Measurements from ENCODE around the gene AFDN. TPM values are rescaled to one million over a fixed set of nuclear protein-coding genes. Genes with fewer than 3 reads are reported as not detected.

AFDN gene
- total RNA-seq, 1 experiment from 2014 or later, result 226 TPM

DNA sequence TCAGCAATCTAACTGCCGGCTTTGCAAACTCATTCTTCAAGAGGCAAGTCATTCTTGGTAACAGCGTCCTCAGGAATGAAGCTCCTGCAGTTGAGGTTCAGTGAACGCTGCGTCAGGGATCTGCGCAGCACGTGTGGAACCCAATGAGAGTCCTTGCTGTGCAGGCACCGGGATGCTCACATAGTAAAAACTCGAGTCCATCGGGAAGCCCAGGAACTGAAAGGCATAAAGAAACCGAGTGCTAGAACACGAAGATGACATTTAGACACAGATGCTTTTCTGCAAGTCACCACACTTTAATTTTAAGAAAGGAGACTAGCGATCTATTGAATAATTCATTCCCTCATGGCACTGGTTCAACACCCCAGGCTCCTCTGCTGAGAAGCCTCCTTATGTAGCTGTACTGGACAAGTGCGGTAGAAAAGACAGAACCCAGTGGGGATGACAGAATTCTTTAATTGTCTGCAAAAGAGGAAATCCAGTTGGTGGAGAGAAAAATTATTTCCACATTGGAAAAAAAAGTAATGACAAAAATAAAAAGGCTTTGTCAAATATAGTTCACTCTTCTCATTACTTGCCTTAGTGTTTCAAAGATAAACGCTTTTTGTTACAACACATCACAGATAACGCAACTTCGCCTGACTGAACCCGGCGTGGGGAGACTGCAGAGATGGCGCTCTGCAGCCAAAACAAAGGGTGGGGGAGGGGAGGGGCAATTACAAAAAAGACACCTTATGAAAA lies 1.9 kb upstream of the AFDN start:
- Mint-ChIP-seq H3K4me1 (ENCODE audit: low read depth, unreplicated experiment) (peaks cover 2% of the 10 kb centered on the region), H3K4me3 (ENCODE audit: low read depth, unreplicated experiment) (no peak overlapping the region), H3K9me3 (ENCODE audit: low read depth, unreplicated experiment) (no peaks in the 10 kb centered on the region), H3K36me3 (ENCODE audit: insufficient read depth, unreplicated experiment) (peaks cover 32% of the 10 kb centered on the region), H3K27ac (ENCODE audit: unreplicated experiment) (no peak overlapping the region), H3K27me3 (ENCODE audit: unreplicated experiment) (no peaks in the 10 kb centered on the region)
- CTCF ChIA-PET, result no interaction called here
- no peak for TF ChIP-seq CTCF (IDR thresholded peaks at IDR 0.05; ENCODE audit: unreplicated experiment)
- BruUV-seq (replicated peaks), result no TSS peak
- no peak for DNase-seq
- intact Hi-C loops (cut with micrococcal nuclease; ENCODE audit: unreplicated experiment), result no loop called here

GRCh38 chr6:167825332-167826229 lies 1.1 kb upstream of the AFDN start:
- CTCF ChIA-PET, result no interaction called here
- no peak for TF ChIP-seq CTCF (IDR thresholded peaks at IDR 0.05; ENCODE audit: unreplicated experiment)
- no TSS peak for BruUV-seq (replicated peaks)
- intact Hi-C loops (cut with micrococcal nuclease; ENCODE audit: unreplicated experiment), result no loop called here
- peak overlapping the region; percentile 97 for H3K4me3 Mint-ChIP-seq (ENCODE audit: low read depth, unreplicated experiment)
- H3K9me3 Mint-ChIP-seq (ENCODE audit: low read depth, unreplicated experiment), result no peaks in the 10 kb centered on the region
- peak overlapping the region; percentile 93 for H3K27ac Mint-ChIP-seq (ENCODE audit: unreplicated experiment)
- H3K36me3 Mint-ChIP-seq (ENCODE audit: insufficient read depth, unreplicated experiment), result peaks cover 32% of the 10 kb centered on the region
- DNase-seq, result peak; percentile 68
- H3K27me3 Mint-ChIP-seq (ENCODE audit: unreplicated experiment), result no peaks in the 10 kb centered on the region
- H3K4me1 Mint-ChIP-seq (ENCODE audit: low read depth, unreplicated experiment), result peaks cover 10% of the 10 kb centered on the region

GRCh38 chr6:167826230-167826895 lies 348 bp upstream of the AFDN start:
- BruUV-seq (replicated peaks), result no TSS peak
- no peaks in the 10 kb centered on the region for H3K27me3 Mint-ChIP-seq (ENCODE audit: unreplicated experiment)
- peaks cover 17% of the 10 kb centered on the region for H3K4me1 Mint-ChIP-seq (ENCODE audit: low read depth, unreplicated experiment)

More at GRCh38 chr6:167826230-167826895, 348 bp upstream of the AFDN start:
- peak; percentile 80 for DNase-seq
- peak; percentile 38 for TF ChIP-seq CTCF (IDR thresholded peaks at IDR 0.05; ENCODE audit: unreplicated experiment)
- intact Hi-C loops (cut with micrococcal nuclease; ENCODE audit: unreplicated experiment), result no loop called here
- peaks cover 35% of the 10 kb centered on the region for H3K36me3 Mint-ChIP-seq (ENCODE audit: insufficient read depth, unreplicated experiment)
- H3K9me3 Mint-ChIP-seq (ENCODE audit: low read depth, unreplicated experiment), result no peaks in the 10 kb centered on the region
- peak overlapping the region; percentile 97 for H3K4me3 Mint-ChIP-seq (ENCODE audit: low read depth, unreplicated experiment)
- CTCF ChIA-PET, result no interaction called here
- peak overlapping the region; percentile 93 for H3K27ac Mint-ChIP-seq (ENCODE audit: unreplicated experiment)
